Mucosa of descending colon (tissue), 3 donors: ENCODE results near the gene TEAD4. TPM values are rescaled to one million over a fixed set of nuclear protein-coding genes. Genes with fewer than 3 reads are reported as not detected.

Experiments used
- ATAC-seq: fragments of 200-7000 bp; cut with Tn5 transposase; one replicate; pipeline ENCODE4 v1.9.1; 2020; ENCODE audit warnings: mild to moderate bottlenecking, moderate library complexity
- DNase-seq, 3 donors: peaks; one replicate each; pipeline ENCODE4 v3.0.0-alpha.2; 2020
- H3K36me3 ChIP-seq: fragments of 200-600 bp; one replicate; pipeline ENCODE4 v1.8.0; 2021; ENCODE audit warnings: low read depth, mild to moderate bottlenecking
- H3K4me1 ChIP-seq: fragments of 200-600 bp; one replicate; pipeline ENCODE4 v1.8.0; 2021; ENCODE audit warnings: low read depth, mild to moderate bottlenecking
- H3K4me3 ChIP-seq: fragments of 200-600 bp; one replicate; pipeline ENCODE4 v1.8.0; 2021; ENCODE audit warnings: mild to moderate bottlenecking
- H3K9me3 ChIP-seq: fragments of 200-600 bp; one replicate; pipeline ENCODE4 v1.8.0; 2021; ENCODE audit warnings: mild to moderate bottlenecking
- CTCF ChIP-seq: fragments of 200-600 bp; IDR thresholded peaks from one replicate; pipeline ENCODE4 v1.8.0; 2022; ENCODE audit warnings: antibody characterized with exemption, mild to moderate bottlenecking
- intact Hi-C, 2 donors: fragments of 100-400 bp; cut with DNase I in 1 of 2; cut with micrococcal nuclease in 1 of 2; formaldehyde crosslinking; loops; one replicate each; pipeline versions ENCODE4 v1.11.0 to v1.11.1; 2022; cut with DNase I, micrococcal nuclease
- total RNA-seq, 3 donors: library from RNA; stranded (reverse); fragmentation: NEBNext Ultra II Directional in 2 of 3; extraction: Animal tissue kit (Norgen Biotek cat#: 25700) in 2 of 3; gene quantifications; one replicate each; pipeline versions ENCODE4 v1.2.1 to v1.2.4, GENCODE V29; 2021 to 2023
- donor health status: DM: no; HTN: no; CAD: no; lungs with moderate emphysema.
- donor health status: DM: no; HTN: no; CAD: no.
- donor health status: DM: no; HTN: yes; CAD: no.

The TEAD4 gene
- total RNA-seq, 3 donors from 2014 or later, result 4.6 to 11.3 (median 6.5) TPM

- ATAC-seq (no peak), DNase-seq (no peak)
- no peaks in the 10 kb centered on the region for H3K9me3 ChIP-seq
- no peaks in the 10 kb centered on the region for H3K36me3 ChIP-seq
- H3K4me3 ChIP-seq, result no peak overlapping the region
- H3K4me1 ChIP-seq, result no peaks in the 10 kb centered on the region
- TF ChIP-seq CTCF, result no peak
- intact Hi-C loops, result no loop called here
These were observed 33.7 kb upstream of the TEAD4 start for GRCh38 chr12:2925322-2925995.

DNA sequence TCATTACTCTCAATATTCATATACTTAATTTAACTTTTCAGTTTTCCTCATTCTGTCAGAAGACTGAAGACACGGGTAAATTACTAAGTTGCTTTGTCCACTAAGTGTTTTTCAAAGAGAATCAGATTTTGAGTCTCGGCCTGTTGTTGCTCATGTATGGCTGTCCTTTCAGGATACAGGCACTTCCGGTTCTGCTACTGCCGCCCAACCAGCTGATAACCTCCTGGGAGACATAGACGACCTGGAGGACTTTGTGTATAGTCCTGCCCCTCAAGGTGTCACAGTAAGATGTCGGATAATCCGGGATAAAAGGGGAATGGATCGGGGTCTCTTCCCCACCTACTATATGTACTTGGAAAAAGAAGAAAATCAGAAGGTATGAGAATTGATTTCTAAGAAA, 28.3 kb upstream of the TEAD4 start:
- Histone ChIP-seq H3K9me3 (no peaks in the 10 kb centered on the region), H3K4me1 (no peaks in the 10 kb centered on the region), H3K4me3 (no peak overlapping the region), H3K36me3 (no peaks in the 10 kb centered on the region)
- intact Hi-C loops, result no loop called here
- ATAC-seq (no peak), DNase-seq (no peak)
- no peak for TF ChIP-seq CTCF

GRCh38 chr12:2933586-2933985, 25.6 kb upstream of the TEAD4 start:
- DNase-seq, result no peak
- Histone ChIP-seq H3K4me1 (no peaks in the 10 kb centered on the region), H3K9me3 (no peaks in the 10 kb centered on the region), H3K4me3 (no peak overlapping the region), H3K36me3 (no peaks in the 10 kb centered on the region)
- intact Hi-C loops, result no loop called here
- no peak for ATAC-seq
- TF ChIP-seq CTCF, result no peak

DNA sequence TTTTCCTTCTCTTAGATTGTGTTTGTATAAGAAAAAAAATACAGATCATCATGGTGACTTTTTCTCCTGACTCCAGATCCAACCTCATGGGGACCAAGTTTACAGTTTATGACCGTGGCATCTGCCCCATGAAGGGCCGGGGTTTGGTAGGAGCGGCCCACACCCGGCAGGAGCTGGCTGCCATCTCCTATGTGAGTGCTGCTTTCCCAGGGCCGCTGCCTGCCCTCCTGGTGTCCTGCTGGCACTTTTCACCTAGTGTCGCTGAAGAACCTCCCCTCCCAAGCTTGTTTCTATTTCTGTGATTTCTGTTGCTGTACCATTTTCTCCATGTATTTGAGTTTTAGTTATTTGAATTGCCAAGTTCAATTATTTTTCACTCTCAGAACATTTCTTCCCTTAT, 24.8 kb upstream of the TEAD4 start:
- Histone ChIP-seq H3K4me1 (no peaks in the 10 kb centered on the region), H3K4me3 (no peak overlapping the region), H3K36me3 (no peaks in the 10 kb centered on the region), H3K9me3 (no peaks in the 10 kb centered on the region)
- intact Hi-C loops, result no loop called here
- ATAC-seq (no peak), DNase-seq (no peak)
- no peak for TF ChIP-seq CTCF

- H3K9me3 ChIP-seq, result no peaks in the 10 kb centered on the region
- H3K4me1 ChIP-seq, result no peaks in the 10 kb centered on the region
- intact Hi-C loops, result no loop called here
- TF ChIP-seq CTCF, result no peak
- no peak for DNase-seq
- H3K4me3 ChIP-seq, result no peak overlapping the region
- ATAC-seq, result no peak
- H3K36me3 ChIP-seq, result no peaks in the 10 kb centered on the region
These were observed 22.9 kb upstream of the TEAD4 start for GRCh38 chr12:2936301-2936700.

DNA sequence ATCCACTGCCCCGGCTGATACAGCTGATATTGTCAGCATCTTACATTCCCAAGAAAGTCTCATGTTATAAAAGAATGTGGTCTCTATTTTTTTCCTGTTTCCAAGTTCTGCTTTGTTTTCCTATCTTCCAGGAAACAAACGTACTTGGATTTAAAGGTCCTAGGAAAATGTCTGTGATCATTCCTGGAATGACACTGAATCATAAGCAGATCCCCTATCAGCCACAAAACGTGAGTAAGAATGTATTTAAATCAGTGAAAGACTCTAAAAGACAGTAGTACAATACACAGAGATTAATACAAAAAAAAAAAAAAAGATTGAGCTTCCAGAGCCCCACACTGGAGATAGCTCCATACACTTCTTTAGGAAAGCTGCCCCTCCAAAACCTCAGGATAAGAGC, 21.7 kb upstream of the TEAD4 start:
- intact Hi-C loops, result no loop called here
- DNase-seq (no peak), ATAC-seq (no peak)
- no peaks in the 10 kb centered on the region for H3K4me1 ChIP-seq
- no peak for TF ChIP-seq CTCF
- no peak overlapping the region for H3K4me3 ChIP-seq
- no peaks in the 10 kb centered on the region for H3K9me3 ChIP-seq
- H3K36me3 ChIP-seq, result no peaks in the 10 kb centered on the region
